ENCODE results near the gene SLC26A11. TPM values are rescaled to one million over a fixed set of nuclear protein-coding genes. Genes with fewer than 3 reads are reported as not detected.

SLC26A11 gene
- total and polyA plus RNA-seq, 2 of the 13 experiments (the other 11 are each of a cell fraction or from before 2014, with no cell fraction given) = 8.7 to 13.2 TPM

- TF ChIP-seq NR2F6 (IDR thresholded peaks at IDR 0.05) (no peak), NR2F6 (CRISPR knock-in tag; IDR thresholded peaks at IDR 0.05) (no peak), KDM4B (CRISPR knock-in tag; IDR thresholded peaks at IDR 0.05) (no peak), EHMT2 (IDR thresholded peaks at IDR 0.05; ENCODE audit: borderline replicate concordance, low read depth, low read length) (no peak), GTF2F1 (IDR thresholded peaks at IDR 0.05; ENCODE audit: low read length) (no peak), FOXK1 (CRISPR knock-in tag; IDR thresholded peaks at IDR 0.05; ENCODE audit: borderline replicate concordance, low read depth) (no peak), POGZ (CRISPR knock-in tag; IDR thresholded peaks at IDR 0.05) (no peak), SNAPC2 (CRISPR knock-in tag; IDR thresholded peaks at IDR 0.05) (no peak), NPAS2 (CRISPR knock-in tag; IDR thresholded peaks at IDR 0.05; ENCODE audit: borderline replicate concordance) (no peak), ZNF282 (IDR thresholded peaks at IDR 0.05; ENCODE audit: partially characterized antibody) (no peak), NFE2L2 (IDR thresholded peaks at IDR 0.05; ENCODE audit: low read length) (peak; percentile 38; the same call in 1 of the 2 replicates), IRF2 (CRISPR knock-in tag; IDR thresholded peaks at IDR 0.05) (no peak)
These were observed 16.7 kb upstream of the SLC26A11 start (continued) for GRCh38 chr17:80203471-80203963.

GRCh38 chr17:80204626-80205468 is 15.4 kb upstream of the SLC26A11 start:
- ATAC-seq = peak; percentile 7; the same call in 2 of the 3 replicates
- WGBS (ENCODE audit: low lambda C conversion rate) = 92% methylated on average over 6 of the region's 19 CpGs
- no peak for TF ChIP-seq ZNF281 (CRISPR knock-in tag; IDR thresholded peaks at IDR 0.05; ENCODE audit: borderline replicate concordance)
- TF ChIP-seq HNRNPUL1 (IDR thresholded peaks at IDR 0.05; ENCODE audit: low read depth, low read length) = no peak
- TF ChIP-seq, protein P1, sequence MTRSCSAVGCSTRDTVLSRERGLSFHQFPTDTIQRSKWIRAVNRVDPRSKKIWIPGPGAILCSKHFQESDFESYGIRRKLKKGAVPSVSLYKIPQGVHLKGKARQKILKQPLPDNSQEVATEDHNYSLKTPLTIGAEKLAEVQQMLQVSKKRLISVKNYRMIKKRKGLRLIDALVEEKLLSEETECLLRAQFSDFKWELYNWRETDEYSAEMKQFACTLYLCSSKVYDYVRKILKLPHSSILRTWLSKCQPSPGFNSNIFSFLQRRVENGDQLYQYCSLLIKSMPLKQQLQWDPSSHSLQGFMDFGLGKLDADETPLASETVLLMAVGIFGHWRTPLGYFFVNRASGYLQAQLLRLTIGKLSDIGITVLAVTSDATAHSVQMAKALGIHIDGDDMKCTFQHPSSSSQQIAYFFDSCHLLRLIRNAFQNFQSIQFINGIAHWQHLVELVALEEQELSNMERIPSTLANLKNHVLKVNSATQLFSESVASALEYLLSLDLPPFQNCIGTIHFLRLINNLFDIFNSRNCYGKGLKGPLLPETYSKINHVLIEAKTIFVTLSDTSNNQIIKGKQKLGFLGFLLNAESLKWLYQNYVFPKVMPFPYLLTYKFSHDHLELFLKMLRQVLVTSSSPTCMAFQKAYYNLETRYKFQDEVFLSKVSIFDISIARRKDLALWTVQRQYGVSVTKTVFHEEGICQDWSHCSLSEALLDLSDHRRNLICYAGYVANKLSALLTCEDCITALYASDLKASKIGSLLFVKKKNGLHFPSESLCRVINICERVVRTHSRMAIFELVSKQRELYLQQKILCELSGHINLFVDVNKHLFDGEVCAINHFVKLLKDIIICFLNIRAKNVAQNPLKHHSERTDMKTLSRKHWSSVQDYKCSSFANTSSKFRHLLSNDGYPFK (CRISPR knock-in tag; IDR thresholded peaks at IDR 0.05; ENCODE audit: borderline replicate concordance) = no peak
- TF ChIP-seq RAD51 (IDR thresholded peaks at IDR 0.05; ENCODE audit: borderline replicate concordance) = no peak

More at GRCh38 chr17:80204626-80205468, 15.4 kb upstream of the SLC26A11 start:
- no peak overlapping the region for H3K4me2 ChIP-seq (ENCODE audit: low read depth, low read length)
- peaks cover 2% of the 10 kb centered on the region in 2 experiments; a peak in 2 of 5 replicates for H3K36me3 ChIP-seq (replicated peaks in 1 of 2; ENCODE audit: control insufficient read depth in 1 of 2, insufficient read depth in 2 of 2, low read length in 2 of 2)
- no peaks in the 10 kb centered on the region for H3K27me3 ChIP-seq (ENCODE audit: control insufficient read depth in 1 of 2, insufficient read depth in 2 of 2, low read length in 2 of 2)
- intact Hi-C loops (cut with micrococcal nuclease; ENCODE audit: unreplicated experiment) (no loop called here), in situ Hi-C loops (cut with HindIII; ENCODE audit: extremely low pct_ligation_motif_present, low pct_unique_long_range_greater_than_20kb) (no loop called here)
- H3K79me2 ChIP-seq (ENCODE audit: insufficient read depth, low read length) = no peaks in the 10 kb centered on the region
- FAIRE-seq = no peak
- BruUV-seq (replicated peaks) = no TSS peak
- ChIA-PET POLR2A (interaction anchor here (0.6 kb wide), 1 partner anchor 59 kb away, joined by 3 read pairs; no protein-coding TSS in a partner anchor), CTCF (ENCODE audit: low intra/inter-chr PET ratio, low total read pairs) (no interaction called here)
- H3K4me1 ChIP-seq (ENCODE audit: insufficient read depth, low read length) = no peaks in the 10 kb centered on the region
- H3K4me3 ChIP-seq (replicated peaks in 1 of 3; ENCODE audit: insufficient read depth in 1 of 3, low read depth in 2 of 3, low read length in 3 of 3) = no peak overlapping the region
- no peak for DNase-seq (ENCODE audit: low spot score)
- no peak overlapping the region for H2AFZ ChIP-seq (ENCODE audit: low read length)
- no peaks in the 10 kb centered on the region for H4K20me1 ChIP-seq (ENCODE audit: insufficient read depth, low read length)
- H3K27ac ChIP-seq (ENCODE audit: extremely low read length, insufficient read depth, low read length) = no peak overlapping the region
- no peak overlapping the region for H3K9ac ChIP-seq (ENCODE audit: insufficient read depth, low read depth, low read length)
- no peaks in the 10 kb centered on the region for H3K9me3 ChIP-seq (ENCODE audit: low read length)

All from HepG2 (cell line).